GM19463 (cell line): ENCODE measurements around the gene ENTPD8.
"Not testable (repeated sequence)": the region's sequence is repeated elsewhere in the genome, so short reads cannot be mapped to it uniquely, and the experiment has no call there.

Source experiments
- ATAC-seq: cut with Tn5 transposase; IDR thresholded peaks from one replicate; pipeline ENCODE4 v1.9.1; 2021; ENCODE audit warnings: mild to moderate bottlenecking, moderate library complexity; ENCODE audit not compliant: unreplicated experiment

The ENTPD8 gene

GRCh38 chr9:137416006-137416562 is 25.1 kb downstream of the ENTPD8 start:
- no peak for ATAC-seq

DNA sequence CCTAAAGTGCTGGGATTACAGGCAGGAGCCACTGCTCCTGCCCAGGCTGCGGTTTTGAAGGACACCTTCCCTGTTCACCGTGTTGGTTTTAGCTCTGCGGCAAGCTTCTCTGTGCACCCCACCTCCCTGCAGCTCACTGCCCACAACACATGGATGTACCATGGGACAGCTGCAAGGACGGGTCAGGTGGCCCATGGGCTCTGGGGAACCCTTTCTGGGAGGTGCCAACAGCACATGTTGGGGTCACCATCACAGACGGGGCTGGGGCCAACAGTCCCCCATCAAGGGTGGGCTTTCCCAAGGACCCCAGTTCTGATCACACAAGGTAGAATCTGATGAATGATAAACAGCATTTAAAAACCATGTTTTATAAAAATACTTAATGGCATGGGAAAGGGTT is 25.7 kb downstream of the ENTPD8 start:
- ATAC-seq = no peak

GRCh38 chr9:137412431-137412830 is 28.7 kb downstream of the ENTPD8 start:
- ATAC-seq = no peak

DNA sequence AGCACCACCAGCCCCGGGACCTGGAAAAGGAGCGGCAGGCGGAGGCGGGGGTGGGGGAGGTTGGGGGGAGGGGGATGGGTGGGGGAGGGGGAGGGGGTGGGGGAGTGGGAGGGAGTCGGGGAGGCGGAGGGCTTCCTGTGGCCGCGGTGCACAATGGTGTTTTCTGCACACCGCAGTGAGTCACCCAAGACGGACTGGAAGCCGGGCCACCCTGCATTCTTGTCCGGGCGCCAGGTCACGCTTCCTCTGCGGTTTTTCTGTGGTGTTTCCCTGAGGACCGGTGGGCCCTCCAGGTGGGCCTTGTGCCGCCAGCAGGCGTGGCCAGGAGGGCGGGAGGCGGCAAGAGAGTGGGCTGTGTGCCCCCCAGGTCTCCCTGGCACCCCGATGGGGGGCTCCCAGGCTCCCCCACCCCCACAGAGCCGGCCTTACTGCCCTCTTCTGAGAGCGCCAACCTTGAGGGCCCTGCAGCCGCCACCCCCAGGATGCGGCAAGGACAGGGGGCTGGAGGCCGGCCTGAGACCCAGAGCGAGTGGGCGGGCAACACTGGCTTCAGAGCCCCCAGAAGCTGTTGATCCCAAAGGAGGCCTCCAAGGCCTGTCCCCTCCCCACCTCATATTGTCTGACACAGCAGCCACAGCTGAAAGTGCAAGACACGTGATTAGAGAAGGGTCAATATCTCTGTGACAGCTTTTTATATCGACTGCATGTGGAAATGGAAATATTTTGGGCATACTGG is 29.3 kb downstream of the ENTPD8 start:
- no peak for ATAC-seq

DNA sequence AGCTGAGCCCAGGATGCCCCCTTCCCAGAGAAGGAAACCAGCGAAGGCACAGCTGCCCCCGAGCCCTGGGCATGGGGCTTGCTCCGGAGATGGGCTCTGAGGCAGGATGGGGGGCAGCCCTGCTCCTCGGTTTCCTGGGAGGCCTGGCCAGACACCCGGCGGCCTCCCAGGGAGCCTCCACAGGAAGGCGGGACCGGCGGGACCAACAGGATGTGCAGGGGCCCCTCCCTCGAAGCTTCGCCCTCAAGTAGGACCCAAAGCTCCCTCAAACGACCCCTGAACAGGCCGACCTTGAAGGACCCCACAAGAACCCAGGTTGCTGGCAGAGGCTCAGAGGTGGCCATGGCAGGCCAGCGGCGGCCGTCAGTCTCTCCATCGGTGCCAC is 29.9 kb downstream of the ENTPD8 start:
- no peak for ATAC-seq

- no peak for ATAC-seq
These were observed 30.3 kb downstream of the ENTPD8 start for GRCh38 chr9:137410891-137411249.

DNA sequence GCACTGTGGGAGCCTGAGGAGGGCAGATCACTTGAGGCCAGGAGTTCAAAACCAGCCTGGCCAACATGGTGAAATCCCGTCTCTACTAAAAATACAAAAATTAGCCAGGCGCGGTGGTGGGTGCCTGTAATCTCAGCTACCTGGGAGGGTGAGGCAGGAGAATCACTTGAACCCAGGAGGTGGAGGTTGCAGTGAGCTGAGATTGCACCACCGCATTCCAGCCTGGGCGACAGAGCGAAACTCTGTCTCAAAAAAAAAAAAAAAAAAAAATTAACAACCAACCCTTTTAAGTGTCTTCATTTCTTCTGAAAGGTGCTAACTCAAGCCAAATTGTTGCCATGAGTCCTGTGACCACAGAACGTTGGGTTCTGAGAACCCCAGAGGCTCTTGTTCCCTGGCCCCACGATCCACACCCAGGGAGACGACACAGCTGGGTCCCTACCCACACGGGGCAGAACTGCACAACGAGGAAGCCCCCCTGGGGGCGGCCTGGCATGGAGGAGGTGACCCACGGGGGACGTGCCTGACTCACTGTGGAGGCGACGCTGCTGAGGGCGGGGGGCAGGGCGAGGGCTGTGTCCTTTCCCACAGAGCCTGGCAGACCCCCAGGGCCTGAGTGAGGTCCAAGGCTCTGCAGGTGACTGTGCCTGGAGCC is 30.8 kb downstream of the ENTPD8 start:
- ATAC-seq = not testable (repeated sequence)

GRCh38 chr9:137409515-137409914 is 31.6 kb downstream of the ENTPD8 start:
- no peak for ATAC-seq

- ATAC-seq = no peak
These were observed 32.3 kb downstream of the ENTPD8 start for GRCh38 chr9:137408651-137409405.

DNA sequence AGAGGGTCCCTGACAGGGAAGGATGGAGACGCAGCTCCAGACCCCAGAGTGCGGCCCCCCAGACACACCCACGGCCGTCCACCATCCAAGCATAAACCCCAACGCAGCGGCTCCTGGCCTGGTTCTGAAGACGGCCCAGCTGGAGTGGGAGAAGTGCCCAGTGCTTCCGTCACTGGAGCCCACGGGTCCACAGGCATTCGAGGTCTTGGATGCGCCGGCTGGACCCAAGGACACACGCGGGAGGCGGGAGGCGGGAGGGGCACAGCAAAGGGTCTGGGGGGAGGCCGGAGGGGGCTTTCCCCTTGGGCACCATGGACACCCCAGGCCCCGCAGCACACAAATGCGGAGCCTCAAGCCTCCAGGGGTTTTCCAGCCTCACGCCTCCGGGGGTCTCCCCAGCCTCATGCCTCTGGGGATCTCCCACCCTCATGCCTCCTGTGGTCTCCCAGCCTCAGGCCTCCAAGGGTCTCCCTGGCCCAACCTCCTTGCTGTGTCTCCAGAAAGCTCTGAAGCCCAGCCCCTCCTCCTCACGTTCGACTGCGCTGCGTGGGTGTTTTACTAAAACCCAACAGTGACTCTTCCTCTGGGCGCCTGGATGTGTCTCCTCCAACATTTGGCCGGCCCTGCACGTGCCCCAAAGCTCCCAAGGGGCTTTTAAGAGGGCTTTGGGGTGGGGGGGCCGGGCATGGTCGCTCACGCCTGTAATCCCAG is 33.4 kb downstream of the ENTPD8 start:
- no peak for ATAC-seq

DNA sequence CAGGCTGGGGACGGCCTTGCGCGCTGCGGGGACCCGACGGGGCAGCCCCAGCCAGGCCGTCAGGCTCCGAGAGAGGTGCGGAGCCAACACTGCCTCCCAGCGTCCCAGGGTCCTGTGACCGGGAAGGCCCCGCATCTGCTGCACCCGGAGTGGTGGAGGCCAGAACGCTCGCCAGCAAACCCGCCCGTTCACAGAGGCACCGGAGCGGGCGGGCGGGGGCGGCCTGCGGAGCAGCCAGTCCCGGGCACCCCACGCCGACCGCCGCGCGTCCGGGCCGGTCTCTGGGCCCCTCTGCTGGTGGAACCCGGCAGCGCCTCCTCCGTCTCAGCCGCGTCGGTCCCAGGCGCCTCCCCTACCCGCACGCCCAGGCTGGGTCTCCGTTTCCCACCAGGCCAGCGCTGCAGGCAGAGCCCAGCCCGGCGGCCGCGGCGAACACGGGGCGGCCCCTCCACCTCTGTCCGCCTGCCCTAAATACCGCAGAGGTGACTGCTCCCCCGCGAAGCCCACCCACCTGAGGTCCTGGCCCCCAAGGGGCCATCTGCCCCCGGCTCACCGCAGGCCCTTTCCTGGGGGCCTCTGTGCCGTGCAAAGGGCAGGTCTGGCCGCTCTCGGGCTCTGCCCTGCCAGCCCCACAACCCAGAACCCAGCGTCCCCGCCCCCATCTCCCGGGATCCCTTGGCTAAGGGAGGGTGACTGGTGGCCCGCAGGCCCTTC is 34.1 kb downstream of the ENTPD8 start:
- ATAC-seq = peak; percentile 51

GRCh38 chr9:137406085-137406760 is 34.9 kb downstream of the ENTPD8 start:
- no peak for ATAC-seq

GRCh38 chr9:137405677-137406081 is 35.5 kb downstream of the ENTPD8 start:
- ATAC-seq = no peak

DNA sequence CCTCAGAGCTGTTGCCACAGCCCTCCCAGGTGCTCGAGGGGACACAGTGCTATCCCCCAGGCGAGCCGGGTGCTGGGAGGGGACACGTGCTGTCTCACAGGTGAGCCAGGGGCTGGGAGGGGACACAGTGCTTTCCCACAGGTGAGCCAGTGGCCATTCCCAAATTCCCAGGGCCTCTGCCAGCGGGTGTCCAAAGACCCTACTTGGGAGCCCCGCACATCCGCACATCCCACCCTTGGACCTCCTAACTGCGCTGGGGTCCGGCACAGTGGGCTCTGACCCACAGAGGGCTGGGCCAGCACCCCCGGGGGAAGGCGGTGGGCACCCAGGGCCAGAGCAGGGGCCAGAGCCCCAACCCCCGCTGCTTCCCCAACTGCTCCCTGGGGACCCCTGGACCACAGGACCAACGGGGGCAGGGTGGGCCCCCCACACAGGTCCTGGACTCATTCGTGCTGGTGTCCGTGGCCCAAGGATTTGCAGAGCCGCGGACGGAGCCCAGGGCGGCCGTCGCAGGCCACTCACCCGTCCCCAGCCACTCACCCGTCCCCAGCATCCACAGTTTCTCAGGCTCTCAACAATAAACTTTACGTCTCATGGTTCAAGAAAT is 36.1 kb downstream of the ENTPD8 start:
- no peak for ATAC-seq

DNA sequence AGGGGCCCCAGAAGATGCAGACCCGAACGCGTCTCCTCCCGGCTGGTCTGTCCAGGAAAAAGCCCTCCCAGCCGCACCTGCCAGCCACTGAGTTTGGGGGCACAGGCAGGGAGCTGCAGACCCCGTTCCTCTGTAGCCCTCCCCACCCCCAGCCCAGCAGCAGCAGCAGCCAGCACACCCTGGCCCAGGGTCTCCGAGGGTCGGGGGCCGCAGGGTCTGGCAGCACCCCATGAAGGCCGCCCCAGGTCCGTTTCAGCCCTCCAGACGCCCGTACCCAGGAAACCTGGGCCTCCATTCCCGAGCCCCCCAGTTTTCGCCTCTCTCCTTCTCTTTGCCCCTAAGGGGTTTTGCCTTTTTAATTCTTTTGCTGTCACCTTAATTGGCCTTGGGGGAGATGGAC is 37.9 kb downstream of the ENTPD8 start:
- ATAC-seq = no peak

DNA sequence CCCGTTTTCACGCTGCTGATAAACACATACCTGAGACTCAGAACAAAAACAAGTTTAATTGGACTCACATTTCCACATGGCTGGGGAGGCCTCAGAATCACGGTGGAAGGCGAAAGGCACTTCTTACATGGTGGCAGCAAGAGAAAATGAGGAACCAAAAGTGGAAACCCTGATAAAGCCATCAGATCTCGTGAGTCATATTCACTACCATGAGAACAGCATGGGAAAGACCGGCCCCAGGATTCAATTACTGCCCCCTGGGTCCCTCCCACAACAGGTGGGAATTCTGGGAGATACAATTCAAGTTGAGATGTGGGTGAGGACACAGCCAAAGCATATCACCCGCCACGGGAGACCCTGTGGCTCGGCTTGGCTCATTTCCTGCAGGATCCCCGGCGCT is 38.4 kb downstream of the ENTPD8 start:
- no peak for ATAC-seq

DNA sequence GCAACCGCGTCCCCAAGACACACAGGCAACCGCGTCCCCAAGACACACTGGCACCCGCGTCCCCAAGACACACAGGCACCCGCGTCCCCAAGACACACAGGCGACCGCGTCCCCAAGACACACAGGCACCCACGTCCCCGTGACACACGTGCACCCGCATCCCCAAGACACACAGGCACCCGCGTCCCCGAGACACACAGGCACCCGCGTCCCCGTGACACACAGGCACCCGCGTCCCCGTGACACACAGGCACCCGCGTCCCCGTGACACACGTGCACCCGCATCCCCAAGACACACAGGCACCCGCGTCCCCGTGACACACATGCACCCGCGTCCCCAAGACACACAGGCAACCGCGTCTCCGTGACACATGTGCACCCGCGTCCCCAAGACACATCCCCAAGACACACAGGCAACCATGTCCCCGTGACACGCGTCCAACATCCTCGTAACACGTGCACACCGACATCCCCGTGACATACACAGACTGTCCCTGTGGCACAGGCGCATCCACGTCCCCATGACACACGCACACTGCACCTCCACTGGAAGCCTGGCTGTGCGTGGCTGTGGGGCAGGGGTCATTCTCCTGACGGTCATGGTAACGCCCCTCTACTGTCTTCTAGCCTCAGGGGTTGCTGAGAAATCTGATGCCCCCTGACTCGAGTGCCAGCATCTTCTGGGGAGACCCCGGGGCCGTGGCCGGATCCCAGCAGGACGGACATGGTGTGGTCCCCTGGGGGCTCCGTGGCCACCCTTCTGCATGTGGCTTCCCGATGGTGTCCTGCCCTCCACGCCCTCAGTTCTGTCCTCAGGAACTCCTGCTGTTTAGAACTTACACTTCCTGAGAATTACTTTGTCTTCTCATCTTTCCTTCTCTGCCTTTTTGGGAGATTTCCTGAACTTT is 42.3 kb downstream of the ENTPD8 start:
- no peak for ATAC-seq

GRCh38 chr9:137397675-137398423 is 43.3 kb downstream of the ENTPD8 start:
- ATAC-seq = no peak
